Measurements from ENCODE around the gene SMAGP.

DNA sequence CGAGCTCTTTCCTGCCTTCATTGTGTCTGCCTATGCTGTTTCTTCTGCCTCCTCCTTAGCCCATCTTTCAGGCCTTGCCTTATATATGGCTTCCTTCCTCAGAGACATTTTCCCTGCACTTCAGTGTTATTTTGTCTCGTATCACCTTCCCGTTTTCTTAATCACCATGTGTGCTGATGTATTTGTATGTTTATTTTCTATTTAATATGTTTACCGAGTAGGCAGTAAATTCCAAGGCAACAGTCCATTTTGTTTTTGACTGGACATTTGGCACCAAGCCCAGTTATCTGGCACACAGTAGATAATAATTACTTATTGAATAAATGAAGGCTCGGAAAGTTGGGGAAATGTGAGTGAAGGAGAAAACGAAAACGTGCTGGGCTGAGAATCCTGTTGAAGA is 47.8 kb downstream of the SMAGP start:
- TF ChIP-seq POLR2AphosphoS5 (IDR thresholded peaks at IDR 0.05; ENCODE audit: borderline replicate concordance, low read depth, low read length) (no peak), EZH2 (IDR thresholded peaks at IDR 0.05) (no peak), FOXP2 (optimal IDR thresholded peaks at IDR 0.05; ENCODE audit: control extremely low read depth, extremely low read length, insufficient read depth) (no peak)
